ENCODE data around the gene SURF4. TPM values are rescaled to one million over a fixed set of nuclear protein-coding genes. Genes with fewer than 3 reads are reported as not detected.
A peak's percentile ranks its signal among the peaks of the same experiment; 100 is the strongest.
"Not testable (repeated sequence)": the region's sequence is repeated elsewhere in the genome, so short reads cannot be mapped to it uniquely, and the experiment has no call there.

SURF4 gene
- total and polyA plus RNA-seq, 5 experiments from 2014 or later = 68.7 to 146 (median 107) TPM

GRCh38 chr9:133334888-133335287 is 41.0 kb downstream of the SURF4 start:
- peaks cover 16 to 55% (median 49%) of the 10 kb centered on the region in 4 donors for H3K4me1 Mint-ChIP-seq
- not testable (repeated sequence) for H3K9me3 Mint-ChIP-seq, ATAC-seq

DNA sequence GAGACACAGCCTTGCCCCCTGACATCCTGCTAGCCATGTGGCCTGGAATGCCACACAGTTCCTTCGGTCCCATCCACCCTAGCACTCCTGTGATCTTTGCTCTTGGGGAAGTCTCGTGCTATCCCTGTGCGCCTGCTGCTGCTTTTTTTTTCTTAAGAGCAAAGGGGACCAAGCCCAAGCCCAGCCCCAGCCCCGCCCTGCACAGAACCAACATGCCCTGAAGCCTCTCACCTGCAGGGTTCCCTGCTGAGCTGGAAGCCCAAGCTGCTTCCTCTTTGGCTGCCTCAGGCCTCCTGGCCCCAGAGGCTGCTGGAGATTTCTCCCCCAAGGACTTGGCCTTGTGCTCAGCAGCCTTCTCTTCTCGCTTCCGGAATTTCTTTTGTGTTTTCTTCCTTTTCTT is 41.7 kb downstream of the SURF4 start:
- peak overlapping the region in 8 of 10 donors; percentile 8 to 98 (median 56) for H3K4me3 Mint-ChIP-seq
- H3K4me1 Mint-ChIP-seq = peaks cover 12 to 50% (median 44%) of the 10 kb centered on the region in 4 donors
- H3K27ac Mint-ChIP-seq = peak overlapping the region in 4 of 10 donors; percentile 27 to 57 (median 52)
- DNase-seq = no peak
- peaks cover 0 to 55% (median 3%) of the 10 kb centered on the region in 3 donors for H3K36me3 Mint-ChIP-seq
- no peaks in the 10 kb centered on the region for H3K9me3 Mint-ChIP-seq
- ATAC-seq = no peak
- POLR2A ChIA-PET = interaction anchor here (0.6 to 2.2 kb wide), 4 partner anchors 14 to 40 kb away, joined by 3 to 21 read pairs (median 10); partner anchors contain the start of genes MED22, RPL7A, SURF1 and SURF2
- H3K27me3 Mint-ChIP-seq = no peaks in the 10 kb centered on the region

More at GRCh38 chr9:133334888-133335287, 41.0 kb downstream of the SURF4 start:
- H3K27ac Mint-ChIP-seq = peak overlapping the region in 9 of 10 donors; percentile 89 to 97 (median 95)
- not testable (repeated sequence) for DNase-seq, H3K27me3 Mint-ChIP-seq
- peaks cover 0 to 57% (median 6%) of the 10 kb centered on the region in 3 donors for H3K36me3 Mint-ChIP-seq
- peak overlapping the region; percentile 90 to 98 (median 96) for H3K4me3 Mint-ChIP-seq
- POLR2A ChIA-PET = interaction anchor here (1.2 to 2.2 kb wide), 4 partner anchors 9 to 42 kb away, joined by 3 to 21 read pairs (median 10); partner anchors contain the start of genes MED22, RPL7A, SURF1 and SURF2

GRCh38 chr9:133333566-133333965 is 42.3 kb downstream of the SURF4 start:
- no peak for DNase-seq

DNA sequence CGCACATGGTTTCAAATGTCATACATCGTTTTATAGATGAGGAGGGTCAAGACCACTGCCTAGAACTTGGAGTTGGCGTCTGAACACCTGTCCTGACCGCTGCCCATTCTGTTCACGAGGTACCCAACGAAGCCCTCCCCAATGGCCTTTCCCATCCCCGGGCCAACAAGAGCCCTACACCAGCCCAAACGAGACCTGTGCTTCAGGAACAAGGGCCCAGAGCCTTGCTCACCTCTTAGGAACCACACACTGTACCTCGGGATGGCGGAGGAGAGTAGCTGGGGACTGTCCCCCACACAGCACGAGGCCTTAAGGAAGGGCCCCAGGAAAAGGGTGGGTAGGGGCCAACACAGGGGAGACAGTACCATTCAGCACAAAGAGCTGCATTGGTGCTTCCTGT is 42.8 kb downstream of the SURF4 start:
- Mint-ChIP-seq H3K4me1 (peaks cover 17 to 53% (median 42%) of the 10 kb centered on the region in 4 donors), H3K36me3 (peaks cover 0 to 50% (median 3%) of the 10 kb centered on the region in 3 donors), H3K4me3 (peak overlapping the region in 3 of 10 donors; percentile 22 to 45 (median 41)), H3K27ac (peak overlapping the region in 3 of 10 donors; percentile 19 to 40 (median 32)), H3K27me3 (no peaks in the 10 kb centered on the region), H3K9me3 (no peaks in the 10 kb centered on the region)
- ATAC-seq (no peak), DNase-seq (no peak)
- POLR2A ChIA-PET = interaction anchor here (0.5 kb wide), 1 partner anchor 683 kb away, joined by 3 read pairs; no protein-coding TSS in a partner anchor

More at GRCh38 chr9:133333566-133333965, 42.3 kb downstream of the SURF4 start:
- peaks cover 0 to 50% (median 3%) of the 10 kb centered on the region in 3 donors for H3K36me3 Mint-ChIP-seq
- ATAC-seq = no peak
- H3K9me3 Mint-ChIP-seq = no peaks in the 10 kb centered on the region
- peaks cover 13 to 48% (median 41%) of the 10 kb centered on the region in 4 donors for H3K4me1 Mint-ChIP-seq
- peak overlapping the region in 3 of 10 donors; percentile 14 to 51 (median 19) for H3K27ac Mint-ChIP-seq
- H3K4me3 Mint-ChIP-seq = peak overlapping the region in 3 of 10 donors; percentile 22 to 62 (median 41)
- H3K27me3 Mint-ChIP-seq = no peaks in the 10 kb centered on the region
- POLR2A ChIA-PET = interaction anchor here (0.5 to 0.7 kb wide), 3 partner anchors 19 to 683 kb away, joined by 3 read pairs; no protein-coding TSS in a partner anchor

GRCh38 chr9:133332381-133332730 is 43.5 kb downstream of the SURF4 start:
- peak overlapping the region in 1 of 10 donors; percentile 24 for H3K4me3 Mint-ChIP-seq
- DNase-seq = no peak

GRCh38 chr9:133331641-133332380 is 44.0 kb downstream of the SURF4 start:
- POLR2A ChIA-PET = no interaction called here
- ATAC-seq (no peak), DNase-seq (no peak)
- Mint-ChIP-seq H3K4me1 (peaks cover 15 to 53% (median 35%) of the 10 kb centered on the region in 4 donors), H3K27ac (peak overlapping the region in 1 of 10 donors; percentile 19), H3K36me3 (peaks cover 0 to 50% (median 3%) of the 10 kb centered on the region in 3 donors), H3K9me3 (no peaks in the 10 kb centered on the region), H3K4me3 (peak overlapping the region in 1 of 10 donors; percentile 24), H3K27me3 (no peaks in the 10 kb centered on the region)

More at GRCh38 chr9:133332381-133332730, 43.5 kb downstream of the SURF4 start:
- peaks cover 15 to 53% (median 39%) of the 10 kb centered on the region in 4 donors for H3K4me1 Mint-ChIP-seq
- no peak for ATAC-seq
- H3K27me3 Mint-ChIP-seq = no peaks in the 10 kb centered on the region
- POLR2A ChIA-PET = no interaction called here
- H3K9me3 Mint-ChIP-seq = no peaks in the 10 kb centered on the region
- H3K36me3 Mint-ChIP-seq = peaks cover 0 to 50% (median 3%) of the 10 kb centered on the region in 3 donors
- H3K27ac Mint-ChIP-seq = peak overlapping the region in 1 of 10 donors; percentile 19

DNA sequence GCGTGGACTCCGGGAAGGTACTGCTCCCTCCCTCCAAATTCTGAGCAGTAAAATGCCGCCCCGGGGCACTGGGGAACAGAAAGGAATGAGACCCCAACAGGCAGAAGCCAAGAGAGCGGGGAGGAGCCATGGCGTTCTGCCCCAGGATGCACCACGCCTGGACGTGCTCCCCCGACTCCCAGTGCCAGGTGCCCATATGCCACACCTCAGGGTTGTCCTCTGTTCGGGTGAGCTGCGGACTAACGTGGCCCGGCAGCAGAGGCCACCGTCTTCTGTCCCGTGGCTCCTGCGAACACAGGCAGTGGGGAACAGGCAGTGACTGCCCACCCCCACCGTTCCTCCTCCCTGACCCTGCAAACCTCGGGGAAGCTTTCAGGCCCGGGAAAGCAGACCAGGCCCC is 44.6 kb downstream of the SURF4 start:
- POLR2A ChIA-PET = no interaction called here
- Mint-ChIP-seq H3K36me3 (peaks cover 0 to 50% (median 3%) of the 10 kb centered on the region in 3 donors), H3K4me3 (no peak overlapping the region), H3K27me3 (no peaks in the 10 kb centered on the region), H3K9me3 (no peaks in the 10 kb centered on the region), H3K4me1 (peaks cover 14 to 52% (median 29%) of the 10 kb centered on the region in 4 donors), H3K27ac (no peak overlapping the region)
- DNase-seq = no peak
- no peak for ATAC-seq

DNA sequence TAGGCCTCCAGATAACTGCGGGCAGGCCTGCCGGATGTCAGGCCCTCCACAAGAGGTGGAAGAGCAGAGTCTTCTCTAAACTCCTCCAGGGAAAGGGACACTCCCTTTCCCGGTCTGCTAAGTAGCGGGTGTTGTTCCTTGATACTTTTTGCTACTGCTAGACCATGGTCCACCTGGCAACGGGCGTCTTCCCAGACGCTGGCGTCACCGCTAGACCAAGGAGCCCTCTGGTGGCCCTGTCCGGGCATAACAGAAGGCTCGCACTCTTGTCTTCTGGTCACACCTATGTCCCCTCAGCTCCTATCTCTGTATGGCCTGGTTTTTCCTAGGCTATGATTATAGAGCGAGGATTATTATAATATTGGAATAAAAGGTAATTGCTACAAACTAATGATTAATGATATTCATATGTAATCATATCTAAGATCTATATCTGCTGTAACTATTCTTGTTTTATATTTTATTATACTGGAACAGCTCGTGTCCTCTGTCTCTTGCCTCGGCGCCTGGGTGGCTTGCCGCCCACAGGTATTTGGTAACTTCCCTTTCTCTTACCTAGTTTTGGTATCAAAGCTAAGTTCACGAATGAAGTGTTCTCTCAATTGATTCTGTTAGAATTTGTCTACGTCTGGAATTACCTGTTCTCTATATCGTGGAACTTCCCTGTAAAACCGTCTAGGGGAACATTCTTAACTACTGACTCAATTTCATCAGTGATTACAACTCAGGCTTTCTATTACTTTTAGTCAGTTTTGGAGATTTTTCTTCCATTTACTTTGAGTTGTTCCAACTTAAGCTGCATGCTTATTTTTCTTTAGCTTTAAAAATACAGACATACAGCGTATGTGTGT is 46.3 kb downstream of the SURF4 start:
- ATAC-seq, H3K27me3 Mint-ChIP-seq, H3K9me3 Mint-ChIP-seq, DNase-seq, H3K4me3 Mint-ChIP-seq: not testable (repeated sequence)
- Mint-ChIP-seq H3K36me3 (peaks cover 0 to 45% (median 3%) of the 10 kb centered on the region in 3 donors), H3K27ac (peak overlapping the region in 3 of 10 donors; percentile 44 to 57 (median 46)), H3K4me1 (peaks cover 7 to 38% (median 18%) of the 10 kb centered on the region in 4 donors)
- POLR2A ChIA-PET = interaction anchor here (1.0 to 1.4 kb wide), 2 partner anchors 18 to 37 kb away, joined by 3 to 4 read pairs; partner anchors contain the start of genes MED22 and RPL7A

- ATAC-seq = no peak
- POLR2A ChIA-PET = no interaction called here
Observed at GRCh38 chr9:133327834-133328484, 47.9 kb downstream of the SURF4 start.

DNA sequence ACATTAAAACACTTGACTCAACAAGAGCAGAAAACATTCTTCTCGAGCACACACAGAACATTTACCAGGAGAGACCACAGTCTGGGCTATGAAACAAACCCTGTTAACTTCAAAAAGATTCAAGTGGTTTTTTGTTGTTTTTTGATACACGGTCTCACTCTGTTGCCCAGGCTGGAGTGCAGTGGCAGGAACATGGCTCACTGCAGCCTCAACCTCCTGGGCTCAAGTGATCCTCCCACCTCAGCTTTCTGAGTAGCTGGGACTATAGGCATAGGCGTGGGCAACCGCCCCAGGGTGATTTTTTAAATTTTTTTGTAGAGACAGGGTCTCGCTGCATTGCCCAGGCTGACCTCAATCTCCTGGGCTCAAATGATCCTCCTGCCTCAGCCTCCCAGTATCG is 48.8 kb downstream of the SURF4 start:
- Mint-ChIP-seq H3K4me1 (peaks cover 0 to 18% (median 11%) of the 10 kb centered on the region in 4 donors), H3K36me3 (peaks cover 0 to 22% (median 0%) of the 10 kb centered on the region in 3 donors), H3K27ac (peak overlapping the region in 4 of 10 donors; percentile 10 to 53 (median 38))
- POLR2A ChIA-PET, H3K27me3 Mint-ChIP-seq, H3K4me3 Mint-ChIP-seq, ATAC-seq, DNase-seq, H3K9me3 Mint-ChIP-seq: not testable (repeated sequence)

More at GRCh38 chr9:133327834-133328484, 47.9 kb downstream of the SURF4 start:
- Mint-ChIP-seq H3K4me1 (peaks cover 0 to 27% (median 11%) of the 10 kb centered on the region in 4 donors), H3K27me3 (no peaks in the 10 kb centered on the region), H3K4me3 (no peak overlapping the region), H3K9me3 (no peaks in the 10 kb centered on the region), H3K36me3 (peaks cover 0 to 31% (median 3%) of the 10 kb centered on the region in 3 donors), H3K27ac (peak overlapping the region in 5 of 10 donors; percentile 27 to 56 (median 52))
- DNase-seq = no peak

DNA sequence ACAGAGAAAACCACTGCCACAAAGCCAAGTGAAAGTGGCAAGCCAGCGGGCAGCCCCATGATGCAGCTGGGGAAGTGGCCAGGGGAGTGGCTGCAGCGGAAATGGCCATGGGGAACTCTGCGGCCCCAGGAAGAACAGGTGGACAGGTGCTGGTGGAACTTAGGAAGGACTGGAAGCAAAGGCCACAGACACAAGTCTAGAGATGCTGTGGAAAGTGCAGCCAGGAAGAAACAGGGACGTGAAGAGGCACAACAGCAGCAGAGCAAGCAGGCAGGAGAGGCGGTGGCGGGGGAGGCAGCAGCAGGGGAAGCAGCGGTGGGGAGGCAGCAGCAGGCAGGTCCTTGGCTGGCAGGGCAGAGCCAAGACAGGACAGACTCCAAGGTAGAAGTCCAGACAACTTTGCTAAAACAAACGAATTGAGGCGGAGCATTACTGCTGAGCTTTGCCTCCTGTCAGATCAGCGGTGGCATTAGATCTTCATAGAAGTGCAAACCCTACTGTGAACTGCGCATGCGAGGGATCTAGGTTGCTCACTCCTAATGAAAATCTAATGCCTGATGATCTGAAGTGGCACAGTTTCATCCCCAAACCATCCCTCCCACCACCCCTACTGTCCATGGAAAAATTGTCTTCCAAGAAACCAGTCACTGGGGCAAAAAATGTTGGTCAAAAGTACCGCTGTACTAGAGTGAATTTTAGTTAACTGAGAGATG is 51.7 kb downstream of the SURF4 start:
- ATAC-seq = no peak
- Mint-ChIP-seq H3K9me3 (no peaks in the 10 kb centered on the region), H3K27ac (peak overlapping the region in 3 of 10 donors; percentile 32 to 62 (median 51)), H3K36me3 (no peaks in the 10 kb centered on the region), H3K4me3 (no peak overlapping the region), H3K4me1 (peaks cover 0 to 11% (median 8%) of the 10 kb centered on the region in 4 donors), H3K27me3 (no peaks in the 10 kb centered on the region)
- DNase-seq = no peak
- POLR2A ChIA-PET = interaction anchor here (0.9 kb wide), 1 partner anchor 26 kb away, joined by 3 read pairs; no protein-coding TSS in a partner anchor
